ENCODE measurements around the gene CCNB2.
"Not testable (repeated sequence)": the region's sequence is repeated elsewhere in the genome, so short reads cannot be mapped to it uniquely, and the experiment has no call there.

Gene CCNB2

GRCh38 chr15:59137566-59137965 lies 32.6 kb downstream of the CCNB2 start:
- DNase-seq, result no peak

GRCh38 chr15:59138243-59138642 lies 33.3 kb downstream of the CCNB2 start:
- DNase-seq, result no peak

- no peak for DNase-seq
Measured at GRCh38 chr15:59140422-59141226, 35.7 kb downstream of the CCNB2 start.

DNA sequence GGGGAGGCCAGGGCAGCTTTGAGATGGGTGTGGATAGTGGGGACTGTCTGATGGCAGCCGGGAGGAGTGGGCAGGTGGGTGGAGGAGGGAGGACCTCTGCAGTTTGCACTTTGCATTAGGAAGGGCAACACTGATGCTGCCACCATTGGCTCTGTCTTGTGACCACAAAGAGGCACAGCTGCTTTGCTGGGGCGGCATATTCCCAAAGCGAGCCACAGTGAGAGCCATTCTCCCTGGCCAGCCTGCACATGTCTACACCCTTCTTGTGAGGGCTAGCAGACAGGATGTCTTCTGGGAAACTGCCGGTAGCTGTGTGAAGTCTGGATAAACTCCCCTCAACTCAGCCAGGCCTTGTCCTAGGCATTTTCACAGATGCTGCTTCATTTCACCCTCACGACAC lies 38.3 kb downstream of the CCNB2 start:
- no peak for DNase-seq

- DNase-seq, result not testable (repeated sequence)
Measured at GRCh38 chr15:59144594-59144993, 39.6 kb downstream of the CCNB2 start.

- no peak for DNase-seq
Measured at GRCh38 chr15:59147666-59148065, 42.7 kb downstream of the CCNB2 start.

- DNase-seq, result no peak
Measured at GRCh38 chr15:59148153-59148833, 43.3 kb downstream of the CCNB2 start.

DNA sequence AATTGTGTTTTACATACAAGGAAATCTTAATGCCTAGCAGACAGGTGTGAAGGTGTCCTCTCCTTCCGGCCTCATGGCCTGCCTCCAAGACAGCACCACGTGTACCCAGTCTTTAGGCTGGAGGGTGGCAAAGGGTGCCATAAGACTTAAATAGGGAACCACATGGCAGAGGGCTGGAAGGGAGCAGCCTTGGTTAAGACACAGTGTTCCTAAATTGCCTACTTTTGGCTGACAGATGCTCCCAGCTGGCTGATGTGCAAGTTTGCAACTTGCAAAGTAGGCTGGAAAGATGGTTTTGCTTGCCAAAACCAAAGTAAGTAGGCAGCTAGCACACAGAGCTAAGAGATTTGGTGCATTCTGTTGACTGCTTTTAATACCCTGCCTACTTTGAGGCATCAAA lies 45.2 kb downstream of the CCNB2 start:
- DNase-seq, result no peak

DNA sequence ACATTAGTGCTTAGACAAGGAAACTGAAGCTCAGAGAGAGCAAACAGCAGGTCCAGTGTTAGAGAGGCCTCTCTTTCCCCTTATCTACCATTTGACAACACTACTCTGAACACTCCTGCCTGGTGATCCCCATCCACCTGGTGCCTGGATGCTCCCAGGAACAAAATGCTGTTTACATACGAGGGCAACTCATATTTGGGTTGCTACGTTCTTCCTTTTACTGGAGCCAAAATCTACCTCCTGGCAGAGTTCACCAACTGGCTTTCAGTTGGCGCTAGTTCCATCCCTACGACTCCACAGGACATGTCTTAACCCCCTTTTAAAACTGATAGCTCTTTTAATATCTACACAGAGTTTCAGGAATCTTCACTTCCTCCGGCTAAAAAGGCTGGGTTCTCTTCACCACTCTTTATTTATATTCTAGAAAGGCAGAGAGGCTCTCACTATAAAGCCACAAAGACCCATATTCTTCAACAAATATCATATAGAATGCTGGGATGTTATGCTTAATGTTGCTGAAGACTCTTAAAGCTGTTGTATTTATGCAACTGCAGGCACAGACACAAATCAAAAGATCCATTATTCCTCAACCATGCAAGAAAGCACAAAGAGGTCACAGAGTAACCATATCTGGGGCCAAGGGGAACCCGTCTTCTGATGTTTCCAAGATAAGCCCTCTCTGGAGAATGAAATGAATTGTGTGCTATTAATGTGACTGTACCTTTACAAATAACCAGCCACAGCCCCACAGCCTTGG lies 47.9 kb downstream of the CCNB2 start:
- no peak for DNase-seq

DNA sequence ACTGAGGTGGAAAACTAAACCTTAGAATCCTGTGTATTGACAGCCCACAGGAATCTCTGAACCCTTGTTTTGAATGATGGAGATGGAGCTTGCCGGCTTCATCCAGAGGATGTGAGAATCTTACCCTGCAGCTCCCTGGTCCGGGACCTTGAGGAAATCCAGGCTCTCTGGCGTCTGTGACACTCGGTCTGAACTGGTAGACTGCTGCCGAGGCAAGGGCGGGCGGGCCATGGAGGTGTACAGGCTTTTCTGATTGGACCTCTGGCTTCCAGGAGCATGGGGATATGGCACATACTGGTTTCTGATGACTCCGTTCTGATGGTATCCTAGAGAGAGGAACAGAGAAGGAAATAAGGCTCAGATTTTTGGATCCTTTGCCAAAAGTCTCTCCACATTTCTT lies 48.5 kb downstream of the CCNB2 start:
- no peak for DNase-seq

DNA sequence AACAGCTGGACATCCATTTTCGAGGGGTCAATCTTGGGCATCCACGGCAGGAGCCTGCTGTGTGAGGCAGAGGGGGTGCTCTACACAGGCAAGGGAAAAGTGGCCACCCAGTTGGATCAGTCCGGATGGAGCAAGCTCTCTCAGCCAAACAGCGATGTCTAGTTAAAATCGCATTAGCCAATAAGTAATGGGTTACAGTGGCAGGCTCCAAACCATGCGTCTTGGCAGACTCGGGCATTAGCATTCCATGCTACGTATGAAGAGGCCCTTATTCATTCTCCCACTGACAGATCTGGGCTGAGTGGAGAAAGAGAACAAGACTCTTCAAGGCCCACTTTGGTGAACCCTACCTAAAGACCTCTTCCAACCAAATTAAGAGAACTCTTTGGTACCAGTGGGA lies 49.3 kb downstream of the CCNB2 start:
- DNase-seq, result no peak

GRCh38 chr15:59155431-59155830 lies 50.5 kb downstream of the CCNB2 start:
- DNase-seq, result no peak

- no peak for DNase-seq
Measured at GRCh38 chr15:59157396-59157795, 52.5 kb downstream of the CCNB2 start.

- no peak for DNase-seq
Measured at GRCh38 chr15:59157840-59158700, 53.1 kb downstream of the CCNB2 start.

DNA sequence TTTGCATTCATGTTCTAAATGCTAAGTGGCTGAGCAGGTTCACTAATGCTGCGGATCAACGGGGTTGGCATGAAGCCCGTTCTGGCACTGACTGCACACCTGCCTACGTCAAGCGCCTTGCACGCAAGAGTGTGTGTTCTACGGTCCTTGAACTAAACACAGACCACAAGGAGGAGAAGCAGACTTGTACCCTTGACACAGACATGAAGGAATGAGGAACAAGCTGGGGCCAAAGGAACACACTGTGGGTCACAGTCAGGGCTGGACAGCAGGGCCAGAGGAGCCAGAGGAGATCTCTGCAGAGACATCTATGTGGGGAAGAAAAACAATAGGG lies 53.7 kb downstream of the CCNB2 start:
- no peak for DNase-seq

GRCh38 chr15:59159210-59159609 lies 54.3 kb downstream of the CCNB2 start:
- DNase-seq, result no peak

- DNase-seq, result no peak
Measured at GRCh38 chr15:59160880-59161593, 56.1 kb downstream of the CCNB2 start.

DNA sequence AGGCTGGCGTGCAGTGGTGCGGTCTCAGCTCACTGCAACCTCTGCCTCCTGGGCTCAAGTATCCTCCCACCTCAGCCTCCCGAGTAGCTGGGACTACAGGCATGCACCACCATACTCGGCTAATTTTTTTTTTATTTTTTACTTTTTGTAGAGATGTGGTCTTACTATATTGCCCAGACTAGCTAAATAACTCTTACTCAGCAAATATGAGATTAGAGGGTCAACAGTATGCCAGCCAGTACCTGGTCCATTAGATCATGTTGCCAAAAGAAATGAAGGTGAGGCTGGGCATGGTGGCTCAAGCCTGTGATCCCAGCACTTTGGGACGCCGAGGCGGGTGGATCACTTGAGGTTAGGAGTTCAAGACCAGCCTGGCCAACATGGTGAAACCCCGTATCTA lies 57.1 kb downstream of the CCNB2 start:
- not testable (repeated sequence) for DNase-seq

DNA sequence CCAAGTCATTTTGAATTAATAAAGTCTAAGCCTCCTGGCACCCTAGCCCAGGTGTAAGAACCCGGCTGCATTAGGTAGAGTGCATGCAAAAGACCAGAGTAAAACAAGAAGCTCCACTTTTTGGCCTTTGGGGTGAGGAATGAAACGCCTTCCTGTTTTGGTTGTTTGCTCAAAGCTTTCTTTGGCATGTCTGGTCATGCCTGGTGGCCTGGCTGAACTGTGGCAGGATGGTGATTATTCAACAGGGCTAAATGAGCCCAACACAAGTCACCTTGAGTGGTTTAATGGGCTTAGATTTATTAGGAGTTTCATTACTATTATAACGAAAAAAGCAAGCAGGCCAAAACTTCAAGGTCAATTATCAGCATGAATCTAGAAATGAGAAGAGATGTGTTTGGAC lies 60.8 kb downstream of the CCNB2 start:
- DNase-seq, result no peak

- no peak for DNase-seq
Measured at GRCh38 chr15:59166166-59166565, 61.2 kb downstream of the CCNB2 start.

DNA sequence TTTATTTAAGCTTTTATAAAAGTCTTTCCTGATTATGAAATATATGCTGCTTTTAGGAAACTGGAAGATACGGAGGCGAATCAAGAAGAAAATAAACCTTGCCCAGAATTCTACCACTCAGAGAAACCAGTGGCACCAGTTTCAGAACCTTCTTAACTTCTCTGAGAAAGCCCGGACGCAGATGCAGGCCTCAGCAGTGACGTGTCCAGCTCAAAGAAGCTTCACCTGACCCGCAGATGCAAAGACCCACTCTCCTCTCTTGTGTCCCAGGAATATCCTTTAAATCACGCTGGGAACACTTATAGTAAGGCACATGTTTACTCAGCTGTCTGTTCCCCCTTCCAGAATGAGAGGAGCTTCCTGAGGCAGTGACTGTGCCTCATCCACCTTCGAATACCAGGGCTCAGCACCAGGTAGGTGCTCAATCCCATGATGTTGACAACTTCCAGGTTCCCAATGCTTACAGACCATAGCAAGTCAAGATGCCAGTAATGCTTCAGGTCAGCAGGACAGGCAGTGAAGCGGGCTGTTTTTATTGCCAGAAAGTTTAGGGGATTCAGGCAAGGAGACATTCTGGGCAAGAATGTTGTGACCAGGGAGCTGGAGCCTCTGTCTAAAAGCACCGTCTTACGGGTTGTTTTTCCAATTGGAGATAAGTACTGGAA lies 61.8 kb downstream of the CCNB2 start:
- no peak for DNase-seq

- DNase-seq, result no peak
Measured at GRCh38 chr15:59168536-59168935, 63.6 kb downstream of the CCNB2 start.

Measured in NCI-H446 treated with DMSO at 0.1 percent for 48 hours (cell line).